Astrocyte (in vitro differentiated cells and primary cell): ENCODE data around the gene KIF26B.

ENCODE experiments used
- CTCF ChIP-seq: IDR thresholded peaks from 2 replicates; pipeline ENCODE4 v1.5.1; 2011; ENCODE audit warnings: low read depth, mild to moderate bottlenecking, inconsistent platforms, low read length, moderate library complexity; ENCODE audit not compliant: insufficient read depth
- EZH2 ChIP-seq: IDR thresholded peaks from 2 replicates; pipeline ENCODE4 v1.6.1; 2012; ENCODE audit warnings: mild to moderate bottlenecking, low read length, inconsistent platforms; ENCODE audit not compliant: insufficient read depth

- TF ChIP-seq CTCF (no peak), EZH2 (no peak)
Measured at GRCh38 chr1:245395680-245396079, 240.9 kb downstream of the KIF26B start.
